GM23248 (cell line): ENCODE measurements around the gene AFMID. TPM values are rescaled to one million over a fixed set of nuclear protein-coding genes. Genes with fewer than 3 reads are reported as not detected.

Experiments used
- DNase-seq: peaks from one replicate; pipeline ENCODE4 v3.0.0-alpha.2; 2015
- H2AFZ ChIP-seq: fragments of 200-600 bp; sonication (generic); 2 replicates; pipeline ENCODE4 v1.6.1; 2016; ENCODE audit warnings: antibody characterized with exemption
- H3F3A ChIP-seq: fragments of 200-600 bp; sonication (generic); 2 replicates; pipeline ENCODE4 v1.6.1; 2016; ENCODE audit warnings: mild to moderate bottlenecking, antibody characterized with exemption, mixed run types; ENCODE audit not compliant: insufficient read depth
- H3K27ac ChIP-seq: fragments of 200-600 bp; sonication (generic); 2 replicates; pipeline ENCODE4 v1.5.1; 2016; ENCODE audit warnings: mild to moderate bottlenecking
- H3K27me3 ChIP-seq: fragments of 200-600 bp; sonication (generic); replicated peaks from 2 replicates; pipeline ENCODE4 v1.6.1; 2016; ENCODE audit warnings: mild to moderate bottlenecking; ENCODE audit not compliant: insufficient read depth
- H3K36me3 ChIP-seq: fragments of 200-600 bp; sonication (generic); 2 replicates; pipeline ENCODE4 v1.6.1; 2016; ENCODE audit warnings: low read depth, mild to moderate bottlenecking
- H3K4me1 ChIP-seq: fragments of 200-600 bp; sonication (generic); 2 replicates; pipeline ENCODE4 v1.6.1; 2016; ENCODE audit warnings: mild to moderate bottlenecking; ENCODE audit not compliant: insufficient read depth
- H3K4me2 ChIP-seq: fragments of 200-600 bp; sonication (generic); one replicate; pipeline ENCODE4 v1.6.1; 2016; ENCODE audit warnings: mild to moderate bottlenecking; ENCODE audit not compliant: unreplicated experiment
- H3K4me3 ChIP-seq: fragments of 200-600 bp; sonication (generic); 2 replicates; pipeline ENCODE4 v1.5.1; 2016; ENCODE audit warnings: mild to moderate bottlenecking
- H3K79me2 ChIP-seq: fragments of 200-600 bp; sonication (generic); 2 replicates; pipeline ENCODE4 v1.6.1; 2016; ENCODE audit warnings: mild to moderate bottlenecking; ENCODE audit not compliant: insufficient read depth
- H3K9ac ChIP-seq: fragments of 200-600 bp; sonication (generic); 2 replicates; pipeline ENCODE4 v1.6.1; 2016; ENCODE audit warnings: mild to moderate bottlenecking
- H3K9me2 ChIP-seq: fragments of 200-600 bp; sonication (generic); 2 replicates; pipeline ENCODE4 v1.6.1; 2016; ENCODE audit warnings: mixed run types, mild to moderate bottlenecking, moderate library complexity; ENCODE audit not compliant: insufficient read depth
- H3K9me3 ChIP-seq: fragments of 200-600 bp; sonication (generic); one replicate; pipeline ENCODE4 v1.6.1; 2017; ENCODE audit warnings: low read depth
- H4K20me1 ChIP-seq: fragments of 200-600 bp; sonication (generic); 2 replicates; pipeline ENCODE4 v1.6.0; 2016; ENCODE audit not compliant: insufficient read depth
- EZH2 ChIP-seq: fragments of 200-600 bp; sonication (generic); IDR thresholded peaks from 2 replicates; pipeline ENCODE4 v1.6.1; 2018; ENCODE audit warnings: antibody characterized with exemption, mild to moderate bottlenecking; ENCODE audit not compliant: insufficient read depth, poor library complexity, severe bottlenecking
- EZH2phosphoT487 ChIP-seq: fragments of 200-600 bp; sonication (generic); IDR thresholded peaks from 2 replicates; pipeline ENCODE4 v1.6.1; 2018; ENCODE audit warnings: antibody characterized with exemption, moderate library complexity, mild to moderate bottlenecking, low read depth; ENCODE audit not compliant: insufficient read depth
- WGBS, 2 experiments: methylation state at CpG; one replicate each; pipeline ENCODE4 v1.1.6; 2015 to 2017; ENCODE audit warnings: low lambda C conversion rate in 2 of 2, low coverage in 1 of 2; ENCODE audit errors: missing lambda C conversion rate in 2 of 2; 5-methylcytosine and 5-hydroxymethylcytosine counted together
- in situ Hi-C: fragments of 300-500 bp; cut with MboI; formaldehyde crosslinking; loops from 2 replicates; pipeline ENCODE4 v1.15.0; 2020
- polyA plus RNA-seq: library from polyadenylated mRNA; unstranded; fragments of >200 nt; fragmentation: Nextera tagmentation; extraction: Ambion mirVana; gene quantifications from 2 replicates; pipeline ENCODE4 v1.2.1, GENCODE V29; 2016
- total RNA-seq: library from RNA; depleted of rRNA; stranded (reverse); fragments of >200 nt; shearing (Covaris generic); gene quantifications from 2 replicates; pipeline ENCODE4 v1.2.3, GENCODE V29; 2014

Gene AFMID
- total and polyA plus RNA-seq, 2 experiments from 2014 or later: 22.9 to 24.1 TPM

- H3K4me2 ChIP-seq: no peak overlapping the region
- H3K79me2 ChIP-seq: no peaks in the 10 kb centered on the region
- DNase-seq: no peak
- TF ChIP-seq EZH2: no peak
- TF ChIP-seq EZH2phosphoT487: no peak
- in situ Hi-C loops: no loop called here
- WGBS, 2 experiments: 84 to 87% methylated on average over 17 of the region's 17 CpGs
- H3K9me2 ChIP-seq: no peaks in the 10 kb centered on the region
- no peak overlapping the region for H3K9ac ChIP-seq
- H3K27me3 ChIP-seq: no peaks in the 10 kb centered on the region
- H2AFZ ChIP-seq: no peak overlapping the region
- no peaks in the 10 kb centered on the region for H3K9me3 ChIP-seq
- H3K4me1 ChIP-seq: no peaks in the 10 kb centered on the region
- no peaks in the 10 kb centered on the region for H4K20me1 ChIP-seq
- no peak overlapping the region for H3K4me3 ChIP-seq
- H3K36me3 ChIP-seq: no peaks in the 10 kb centered on the region
- no peaks in the 10 kb centered on the region for H3F3A ChIP-seq
- H3K27ac ChIP-seq: no peak overlapping the region
Observed at GRCh38 chr17:78205124-78205775, 18.1 kb downstream of the AFMID start.

- TF ChIP-seq EZH2 (no peak), EZH2phosphoT487 (no peak)
- Histone ChIP-seq H3K27me3 (no peaks in the 10 kb centered on the region), H3K27ac (no peak overlapping the region), H3F3A (no peaks in the 10 kb centered on the region), H4K20me1 (no peaks in the 10 kb centered on the region), H3K79me2 (no peaks in the 10 kb centered on the region), H3K9me3 (no peaks in the 10 kb centered on the region), H3K4me2 (no peak overlapping the region), H3K9me2 (no peaks in the 10 kb centered on the region), H3K4me1 (no peaks in the 10 kb centered on the region), H2AFZ (no peak overlapping the region), H3K4me3 (no peak overlapping the region), H3K9ac (no peak overlapping the region), H3K36me3 (no peaks in the 10 kb centered on the region)
- DNase-seq: no peak
- in situ Hi-C loops: no loop called here
- 84 to 87% methylated on average over 7 of the region's 7 CpGs for WGBS, 2 experiments
Observed at GRCh38 chr17:78206298-78206697, 19.1 kb downstream of the AFMID start.

- H4K20me1 ChIP-seq: no peaks in the 10 kb centered on the region
- no peak overlapping the region for H2AFZ ChIP-seq
- no peaks in the 10 kb centered on the region for H3K27me3 ChIP-seq
- H3K79me2 ChIP-seq: no peaks in the 10 kb centered on the region
- H3K9ac ChIP-seq: no peak overlapping the region
- no peak for TF ChIP-seq EZH2phosphoT487
- no peak for TF ChIP-seq EZH2
- no peaks in the 10 kb centered on the region for H3K36me3 ChIP-seq
- DNase-seq: no peak
- H3F3A ChIP-seq: no peaks in the 10 kb centered on the region
- no peak overlapping the region for H3K4me3 ChIP-seq
- H3K9me3 ChIP-seq: no peaks in the 10 kb centered on the region
- WGBS, 2 experiments: 69 to 71% methylated on average over 3 of the region's 3 CpGs
- H3K9me2 ChIP-seq: no peaks in the 10 kb centered on the region
- H3K27ac ChIP-seq: no peak overlapping the region
- H3K4me1 ChIP-seq: no peaks in the 10 kb centered on the region
- H3K4me2 ChIP-seq: no peak overlapping the region
- in situ Hi-C loops: no loop called here
Observed at GRCh38 chr17:78208486-78208885, 21.3 kb downstream of the AFMID start.

GRCh38 chr17:78210111-78210510 lies 22.9 kb downstream of the AFMID start:
- H3K36me3 ChIP-seq: no peaks in the 10 kb centered on the region
- no peaks in the 10 kb centered on the region for H3K4me1 ChIP-seq
- TF ChIP-seq EZH2phosphoT487 (no peak), EZH2 (no peak)
- no peak overlapping the region for H3K4me2 ChIP-seq
- 85 to 87% methylated on average over 10 of the region's 10 CpGs for WGBS, 2 experiments
- H3K9me2 ChIP-seq: no peaks in the 10 kb centered on the region
- no peaks in the 10 kb centered on the region for H3K27me3 ChIP-seq
- H3F3A ChIP-seq: no peaks in the 10 kb centered on the region
- H3K4me3 ChIP-seq: no peak overlapping the region
- H3K79me2 ChIP-seq: peaks cover 10% of the 10 kb centered on the region
- no peaks in the 10 kb centered on the region for H4K20me1 ChIP-seq
- H3K9me3 ChIP-seq: no peaks in the 10 kb centered on the region
- no peak overlapping the region for H3K9ac ChIP-seq
- H2AFZ ChIP-seq: no peak overlapping the region
- no peak for DNase-seq
- H3K27ac ChIP-seq: no peak overlapping the region
- in situ Hi-C loops: no loop called here

GRCh38 chr17:78211032-78211431 lies 23.9 kb downstream of the AFMID start:
- no peaks in the 10 kb centered on the region for H3K27me3 ChIP-seq

More at GRCh38 chr17:78211032-78211431, 23.9 kb downstream of the AFMID start:
- Histone ChIP-seq H2AFZ (no peak overlapping the region), H3K4me3 (no peak overlapping the region), H3K9ac (no peak overlapping the region), H3K4me1 (no peaks in the 10 kb centered on the region), H3K27ac (no peak overlapping the region), H3K4me2 (no peak overlapping the region), H3K9me2 (no peaks in the 10 kb centered on the region), H3F3A (no peaks in the 10 kb centered on the region), H3K79me2 (peaks cover 20% of the 10 kb centered on the region), H3K36me3 (no peaks in the 10 kb centered on the region), H3K9me3 (no peaks in the 10 kb centered on the region), H4K20me1 (no peaks in the 10 kb centered on the region)
- in situ Hi-C loops: no loop called here
- TF ChIP-seq EZH2 (no peak), EZH2phosphoT487 (no peak)
- DNase-seq: no peak
- 73 to 83% methylated on average over 11 of the region's 11 CpGs for WGBS, 2 experiments
